ENCODE measurements around the gene MIPOL1. TPM values are rescaled to one million over a fixed set of nuclear protein-coding genes. Genes with fewer than 3 reads are reported as not detected.

The MIPOL1 gene
- total RNA-seq, 4 donors from 2014 or later, result 4.8 to 21.5 (median 11.8) TPM

GRCh38 chr14:37470251-37470650 lies 272.5 kb downstream of the MIPOL1 start:
- H3K9me3 ChIP-seq, result no peaks in the 10 kb centered on the region
- peaks cover 0 to 15% (median 7%) of the 10 kb centered on the region in 4 donors for H3K4me1 ChIP-seq
- no peak for TF ChIP-seq POLR2AphosphoS5 (IDR thresholded peaks at IDR 0.05)
- TF ChIP-seq POLR2A (IDR thresholded peaks at IDR 0.05), result no peak
- TF ChIP-seq, protein P1, sequence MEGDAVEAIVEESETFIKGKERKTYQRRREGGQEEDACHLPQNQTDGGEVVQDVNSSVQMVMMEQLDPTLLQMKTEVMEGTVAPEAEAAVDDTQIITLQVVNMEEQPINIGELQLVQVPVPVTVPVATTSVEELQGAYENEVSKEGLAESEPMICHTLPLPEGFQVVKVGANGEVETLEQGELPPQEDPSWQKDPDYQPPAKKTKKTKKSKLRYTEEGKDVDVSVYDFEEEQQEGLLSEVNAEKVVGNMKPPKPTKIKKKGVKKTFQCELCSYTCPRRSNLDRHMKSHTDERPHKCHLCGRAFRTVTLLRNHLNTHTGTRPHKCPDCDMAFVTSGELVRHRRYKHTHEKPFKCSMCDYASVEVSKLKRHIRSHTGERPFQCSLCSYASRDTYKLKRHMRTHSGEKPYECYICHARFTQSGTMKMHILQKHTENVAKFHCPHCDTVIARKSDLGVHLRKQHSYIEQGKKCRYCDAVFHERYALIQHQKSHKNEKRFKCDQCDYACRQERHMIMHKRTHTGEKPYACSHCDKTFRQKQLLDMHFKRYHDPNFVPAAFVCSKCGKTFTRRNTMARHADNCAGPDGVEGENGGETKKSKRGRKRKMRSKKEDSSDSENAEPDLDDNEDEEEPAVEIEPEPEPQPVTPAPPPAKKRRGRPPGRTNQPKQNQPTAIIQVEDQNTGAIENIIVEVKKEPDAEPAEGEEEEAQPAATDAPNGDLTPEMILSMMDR (IDR thresholded peaks at IDR 0.05), result no peak
- no peak for TF ChIP-seq EP300 (IDR thresholded peaks at IDR 0.05; ENCODE audit: low read depth)
- no peak for DNase-seq
- H3K27ac ChIP-seq, result no peak overlapping the region
- no peak overlapping the region for H3K4me3 ChIP-seq
- no peaks in the 10 kb centered on the region for H3K36me3 ChIP-seq
- 91% methylated on average over 7 of the region's 7 CpGs; no CpG with 5 or more reads in 1 of the 2 donors for WGBS, 2 donors (ENCODE audit: low coverage in 1 of 2)
- intact Hi-C loops (cut with DNase I; ENCODE audit: low total_unique reads), result no loop called here
- H3K27me3 ChIP-seq, result no peaks in the 10 kb centered on the region
- in situ Hi-C loops (cut with MboI; ENCODE audit: low pct_ligation_motif_present in 1 of 4, low pct_unique_long_range_greater_than_20kb in 1 of 4, low sequenced_read_pairs in 3 of 4), result no loop called here

DNA sequence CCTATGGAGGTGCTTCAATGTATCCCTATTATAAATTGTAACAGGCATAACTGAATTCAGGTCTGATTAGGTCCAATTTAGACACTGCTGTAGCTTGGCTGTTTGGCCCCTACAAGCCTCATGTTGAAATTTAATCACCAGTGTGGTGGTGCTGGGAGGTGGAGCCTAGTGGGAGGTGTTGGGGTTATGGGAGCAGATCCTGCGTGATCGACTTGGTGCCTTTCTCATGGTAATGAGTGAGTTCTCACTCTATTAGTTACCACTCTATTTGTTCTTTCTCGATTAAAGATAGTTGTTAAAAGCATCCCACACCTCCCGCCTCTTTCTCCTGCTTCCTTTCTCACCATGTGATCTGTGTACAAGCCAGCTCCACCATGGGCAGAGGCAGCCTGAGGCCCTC lies 275.2 kb downstream of the MIPOL1 start:
- no peak for DNase-seq
- H3K4me1 ChIP-seq, result no peaks in the 10 kb centered on the region
- intact Hi-C loops (cut with DNase I; ENCODE audit: low total_unique reads), result no loop called here
- no peaks in the 10 kb centered on the region for H3K36me3 ChIP-seq
- no peaks in the 10 kb centered on the region for H3K27me3 ChIP-seq
- 60 to 77% methylated on average over 3 to 4 of the region's 4 CpGs for WGBS, 2 donors (ENCODE audit: low coverage in 1 of 2)
- no peak overlapping the region for H3K4me3 ChIP-seq
- no peak for TF ChIP-seq POLR2AphosphoS5 (IDR thresholded peaks at IDR 0.05)
- TF ChIP-seq, protein P1 (IDR thresholded peaks at IDR 0.05), result no peak
- no peak for TF ChIP-seq POLR2A (IDR thresholded peaks at IDR 0.05)
- no peaks in the 10 kb centered on the region for H3K9me3 ChIP-seq
- no peak overlapping the region for H3K27ac ChIP-seq
- in situ Hi-C loops (cut with MboI; ENCODE audit: low pct_ligation_motif_present in 1 of 4, low pct_unique_long_range_greater_than_20kb in 1 of 4, low sequenced_read_pairs in 3 of 4), result no loop called here

GRCh38 chr14:37474191-37474590 lies 276.5 kb downstream of the MIPOL1 start:
- intact Hi-C loops (cut with DNase I; ENCODE audit: low total_unique reads) (no loop called here), in situ Hi-C loops (cut with MboI; ENCODE audit: low pct_ligation_motif_present in 1 of 4, low pct_unique_long_range_greater_than_20kb in 1 of 4, low sequenced_read_pairs in 3 of 4) (no loop called here)
- H3K9me3 ChIP-seq, result no peaks in the 10 kb centered on the region
- H3K4me1 ChIP-seq, result no peaks in the 10 kb centered on the region
- H3K27ac ChIP-seq, result no peak overlapping the region
- no peaks in the 10 kb centered on the region for H3K36me3 ChIP-seq
- TF ChIP-seq, protein P1 (IDR thresholded peaks at IDR 0.05), result no peak
- no peak overlapping the region for H3K4me3 ChIP-seq
- no peak for DNase-seq
- 89% methylated on average over 3 to 6 of the region's 6 CpGs for WGBS, 2 donors (ENCODE audit: low coverage in 1 of 2)
- no peaks in the 10 kb centered on the region for H3K27me3 ChIP-seq

- Histone ChIP-seq H3K27me3 (no peaks in the 10 kb centered on the region), H3K27ac (no peak overlapping the region), H3K4me3 (no peak overlapping the region), H3K36me3 (no peaks in the 10 kb centered on the region), H3K9me3 (no peaks in the 10 kb centered on the region), H3K4me1 (no peaks in the 10 kb centered on the region)
- TF ChIP-seq POLR2A (IDR thresholded peaks at IDR 0.05) (no peak), EP300 (IDR thresholded peaks at IDR 0.05; ENCODE audit: low read depth) (no peak), POLR2AphosphoS5 (IDR thresholded peaks at IDR 0.05) (no peak)
- TF ChIP-seq, protein P1 (IDR thresholded peaks at IDR 0.05), result no peak
- 50 to 81% methylated on average over 3 of the region's 3 CpGs for WGBS, 2 donors (ENCODE audit: low coverage in 1 of 2)
- intact Hi-C loops (cut with DNase I; ENCODE audit: low total_unique reads), result no loop called here
- DNase-seq, result no peak
- in situ Hi-C loops (cut with MboI; ENCODE audit: low pct_ligation_motif_present in 1 of 4, low pct_unique_long_range_greater_than_20kb in 1 of 4, low sequenced_read_pairs in 3 of 4), result no loop called here
Measured at GRCh38 chr14:37480446-37481290, 282.9 kb downstream of the MIPOL1 start.
